Thoracic aorta (tissue), 2 donors: ENCODE measurements around the gene OSBPL1A. TPM values are rescaled to one million over a fixed set of nuclear protein-coding genes. Genes with fewer than 3 reads are reported as not detected.

Experiments used
- ATAC-seq: fragments of 150-250 bp; one replicate; pipeline ENCODE4 v1.8.0; 2017; ENCODE audit warnings: low read depth; ENCODE audit not compliant: insufficient number of reproducible peaks, low FRiP score
- DNase-seq: peaks from one replicate; pipeline ENCODE4 v3.0.0-alpha.2; 2020; ENCODE audit warnings: low spot score
- H3K27ac ChIP-seq, 2 donors: fragments of 200-600 bp; sonication (generic); 1 replicate in 1 of 2; 2 replicates in 1 of 2; pipeline ENCODE4 v1.5.1; 2016; ENCODE audit warnings: mild to moderate bottlenecking in 2 of 2, moderate library complexity in 2 of 2
- H3K27me3 ChIP-seq: fragments of 200-600 bp; sonication (generic); replicated peaks from 2 replicates; pipeline ENCODE4 v1.6.0; 2016; ENCODE audit warnings: mild to moderate bottlenecking; ENCODE audit not compliant: insufficient read depth
- H3K36me3 ChIP-seq: fragments of 200-600 bp; sonication (generic); one replicate; pipeline ENCODE4 v1.5.1; 2016
- H3K4me1 ChIP-seq, 2 donors: fragments of 200-600 bp; sonication (generic); 1 replicate in 1 of 2; 2 replicates in 1 of 2; pipeline versions ENCODE4 v1.5.1 to v1.6.0; 2016; ENCODE audit warnings: low read depth in 2 of 2, mild to moderate bottlenecking in 1 of 2; ENCODE audit not compliant: control insufficient read depth in 1 of 2
- H3K4me3 ChIP-seq: fragments of 200-600 bp; sonication (generic); 2 replicates; pipeline ENCODE4 v1.5.1; 2016; ENCODE audit warnings: mild to moderate bottlenecking
- H3K9me3 ChIP-seq: fragments of 200-600 bp; sonication (generic); 2 replicates; pipeline ENCODE4 v1.5.1; 2016
- total RNA-seq, 2 donors: library from RNA; depleted of rRNA; stranded (reverse); fragments of >200 nt; gene quantifications; one replicate each; pipeline versions ENCODE4 v1.1.0 to v1.2.3, GENCODE V29; 2016
- TF ChIP-seq, protein P1 (sequence below): fragments of 200-600 bp; sonication (generic); IDR thresholded peaks from one replicate; pipeline ENCODE4 v1.5.1; 2019; ENCODE audit warnings: antibody characterized with exemption

OSBPL1A gene
- total RNA-seq, 2 donors from 2014 or later: 35.1 to 53.7 TPM

DNA sequence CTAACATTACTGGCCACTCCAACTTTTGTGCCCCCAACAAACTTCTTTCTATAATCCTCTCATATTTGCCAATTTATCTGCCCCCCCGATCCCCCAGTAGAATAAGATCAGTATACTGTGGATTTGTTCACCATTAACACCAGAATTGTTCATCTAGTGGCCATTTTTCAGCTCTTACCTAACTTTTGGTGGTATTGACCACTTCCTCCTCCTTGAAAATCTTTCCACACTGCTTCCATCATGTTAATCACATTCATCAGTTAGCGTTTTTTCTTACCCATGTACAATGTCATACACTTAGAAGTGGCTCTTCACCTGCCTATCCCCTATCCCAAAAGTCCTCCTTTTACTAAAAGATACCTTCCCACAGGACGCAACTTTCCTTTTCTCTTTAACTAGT lies 35.0 kb upstream of the OSBPL1A start:
- no peaks in the 10 kb centered on the region for H3K27me3 ChIP-seq
- ATAC-seq (no peak), DNase-seq (no peak)
- TF ChIP-seq, protein P1, sequence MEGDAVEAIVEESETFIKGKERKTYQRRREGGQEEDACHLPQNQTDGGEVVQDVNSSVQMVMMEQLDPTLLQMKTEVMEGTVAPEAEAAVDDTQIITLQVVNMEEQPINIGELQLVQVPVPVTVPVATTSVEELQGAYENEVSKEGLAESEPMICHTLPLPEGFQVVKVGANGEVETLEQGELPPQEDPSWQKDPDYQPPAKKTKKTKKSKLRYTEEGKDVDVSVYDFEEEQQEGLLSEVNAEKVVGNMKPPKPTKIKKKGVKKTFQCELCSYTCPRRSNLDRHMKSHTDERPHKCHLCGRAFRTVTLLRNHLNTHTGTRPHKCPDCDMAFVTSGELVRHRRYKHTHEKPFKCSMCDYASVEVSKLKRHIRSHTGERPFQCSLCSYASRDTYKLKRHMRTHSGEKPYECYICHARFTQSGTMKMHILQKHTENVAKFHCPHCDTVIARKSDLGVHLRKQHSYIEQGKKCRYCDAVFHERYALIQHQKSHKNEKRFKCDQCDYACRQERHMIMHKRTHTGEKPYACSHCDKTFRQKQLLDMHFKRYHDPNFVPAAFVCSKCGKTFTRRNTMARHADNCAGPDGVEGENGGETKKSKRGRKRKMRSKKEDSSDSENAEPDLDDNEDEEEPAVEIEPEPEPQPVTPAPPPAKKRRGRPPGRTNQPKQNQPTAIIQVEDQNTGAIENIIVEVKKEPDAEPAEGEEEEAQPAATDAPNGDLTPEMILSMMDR: no peak
- no peak overlapping the region for H3K27ac ChIP-seq
- no peaks in the 10 kb centered on the region for H3K9me3 ChIP-seq
- peaks cover 0 to 10% of the 10 kb centered on the region in 2 donors for H3K4me1 ChIP-seq
- peaks cover 9% of the 10 kb centered on the region for H3K36me3 ChIP-seq
- H3K4me3 ChIP-seq: no peak overlapping the region

DNA sequence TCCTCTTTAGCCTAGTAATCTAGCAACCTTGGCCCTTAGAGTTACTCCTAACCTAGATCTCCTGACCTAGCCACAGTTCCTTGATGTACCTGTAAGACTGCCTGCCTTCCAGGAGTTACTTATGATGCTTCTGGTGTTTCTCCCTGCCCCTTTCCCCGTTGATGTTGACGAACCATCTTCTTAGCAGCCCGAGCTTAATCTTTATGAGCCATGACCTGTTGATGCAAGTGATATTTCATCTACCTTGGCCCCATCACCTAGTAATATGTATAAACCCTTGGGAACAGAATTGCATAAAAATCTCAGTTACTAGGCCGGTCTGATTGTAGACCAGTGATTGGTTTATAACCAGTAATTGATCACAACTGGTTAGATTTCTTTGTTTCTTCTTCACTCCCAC lies 31.6 kb upstream of the OSBPL1A start:
- peaks cover 3 to 15% of the 10 kb centered on the region in 2 donors for H3K4me1 ChIP-seq
- H3K27me3 ChIP-seq: no peaks in the 10 kb centered on the region
- H3K27ac ChIP-seq: no peak overlapping the region
- no peak overlapping the region for H3K4me3 ChIP-seq
- DNase-seq (no peak), ATAC-seq (no peak)
- TF ChIP-seq, protein P1: no peak
- H3K36me3 ChIP-seq: peaks cover 2% of the 10 kb centered on the region
- H3K9me3 ChIP-seq: no peaks in the 10 kb centered on the region

DNA sequence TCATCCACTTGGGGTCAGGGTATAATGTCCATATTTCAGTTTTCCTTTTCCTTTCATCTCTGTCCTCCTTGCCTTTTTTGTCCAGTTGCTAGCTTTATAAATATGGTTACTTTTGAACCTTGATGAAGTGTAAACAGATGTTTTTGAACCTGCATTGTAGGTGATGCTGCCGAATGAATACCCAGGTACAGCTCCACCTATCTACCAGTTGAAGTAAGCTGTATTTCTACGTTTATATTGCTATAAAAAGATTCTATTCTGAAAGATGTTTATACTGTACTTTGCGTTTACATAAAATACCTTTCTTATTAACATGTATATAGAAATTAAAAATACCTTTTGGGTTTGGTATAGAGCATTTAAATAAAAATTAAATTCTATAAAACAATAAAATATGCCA lies 31.1 kb upstream of the OSBPL1A start:
- Histone ChIP-seq H3K27me3 (no peaks in the 10 kb centered on the region), H3K36me3 (peaks cover 2% of the 10 kb centered on the region), H3K4me3 (no peak overlapping the region), H3K9me3 (no peaks in the 10 kb centered on the region), H3K4me1 (peaks cover 3 to 15% of the 10 kb centered on the region in 2 donors), H3K27ac (no peak overlapping the region)
- ATAC-seq (no peak), DNase-seq (no peak)
- TF ChIP-seq, protein P1: no peak

DNA sequence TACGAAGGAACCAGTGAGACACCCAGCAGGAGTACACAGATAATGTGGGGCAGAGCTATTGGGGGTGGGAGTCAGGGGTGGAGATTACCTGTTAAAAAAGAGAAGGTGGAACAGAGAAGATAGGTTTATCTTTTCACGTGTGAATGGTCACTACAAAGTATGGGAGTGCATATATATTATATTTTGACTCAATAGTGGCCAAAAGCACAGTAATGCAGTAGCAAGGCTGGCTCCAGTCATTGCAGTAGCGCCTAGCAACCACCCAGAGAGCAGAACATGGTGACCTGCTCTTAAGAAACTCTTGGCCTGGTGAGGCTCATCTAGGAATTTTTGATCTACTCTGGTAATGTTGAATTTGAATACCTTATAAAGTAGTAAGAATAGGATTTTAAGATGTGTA lies 29.9 kb upstream of the OSBPL1A start:
- Histone ChIP-seq H3K4me1 (peaks cover 3 to 15% of the 10 kb centered on the region in 2 donors), H3K27me3 (no peaks in the 10 kb centered on the region), H3K27ac (no peak overlapping the region), H3K9me3 (no peaks in the 10 kb centered on the region), H3K36me3 (peaks cover 2% of the 10 kb centered on the region), H3K4me3 (peak overlapping the region; percentile 74)
- ATAC-seq (no peak), DNase-seq (no peak)
- TF ChIP-seq, protein P1: no peak

DNA sequence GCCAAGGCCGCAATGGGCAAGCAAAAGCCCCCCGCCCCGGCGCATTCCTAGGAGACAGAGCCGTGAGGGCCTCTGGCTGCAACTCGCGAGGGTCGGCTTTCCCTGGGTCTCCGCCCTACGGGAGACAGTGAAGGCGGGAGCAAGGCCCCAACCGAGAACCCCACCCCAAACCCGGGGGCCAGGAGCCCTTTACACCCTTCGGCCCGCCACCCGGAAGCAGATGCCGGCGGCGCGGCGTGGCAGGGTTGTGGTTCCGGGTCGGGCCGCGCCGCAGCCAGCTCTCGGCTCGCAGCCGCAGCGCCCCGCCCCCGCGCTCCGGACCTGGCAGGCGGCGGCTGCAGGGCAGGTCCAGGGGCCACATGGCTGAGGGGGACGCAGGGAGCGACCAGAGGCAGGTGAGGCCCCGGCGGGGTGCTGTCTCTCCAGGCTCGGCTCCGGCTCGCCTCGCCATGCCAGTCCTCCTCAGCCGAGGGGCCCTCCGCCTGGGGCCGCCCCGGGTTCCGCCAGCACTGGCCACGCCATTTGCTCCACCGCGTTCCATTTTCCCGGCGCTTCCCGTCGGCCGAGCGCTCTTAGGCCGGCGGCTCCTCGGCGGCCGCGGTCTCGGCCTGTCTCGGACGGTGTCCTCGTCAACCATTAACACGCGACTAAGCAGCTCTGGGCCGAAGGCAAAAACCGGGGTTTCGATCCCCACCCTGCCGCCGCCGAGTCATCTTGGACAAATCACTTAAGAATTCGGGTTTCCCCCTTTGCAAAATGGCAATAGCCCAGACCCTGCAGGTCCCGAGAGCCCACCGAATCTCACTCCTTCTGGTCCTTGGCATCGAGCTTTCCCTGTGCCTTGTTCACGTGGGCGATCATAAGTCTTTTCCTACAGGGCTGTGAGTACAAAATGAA lies 29.0 kb upstream of the OSBPL1A start, which contains the start of gene IMPACT:
Gene IMPACT, plus strand, starts transcription at position 273 of the 897 bp plus-strand sequence. Its CDS starts 87 bp downstream, at position 360.
- H3K4me3 ChIP-seq: peak within 1 kb of the TSS; percentile 74
- no peaks in the 10 kb centered on the region for H3K9me3 ChIP-seq
- DNase-seq: peak; percentile 15
- H3K27me3 ChIP-seq: no peaks in the 10 kb centered on the region
- TF ChIP-seq, protein P1: no peak
- H3K36me3 ChIP-seq: peaks cover 2% of the 10 kb centered on the region
- peaks cover 3 to 15% of the 10 kb centered on the region in 2 donors for H3K4me1 ChIP-seq
- peak; percentile 87 for ATAC-seq
- peak within 1 kb of the TSS; percentile 71 to 73 for H3K27ac ChIP-seq
